SK-N-SH (cell line): ENCODE results near the gene NEU2.

Source experiments
- POLR2AphosphoS5 ChIP-seq: IDR thresholded peaks from 2 replicates; pipeline ENCODE4 v1.6.1; 2012; ENCODE audit warnings: low read depth, low read length
- TF ChIP-seq, protein P1 (sequence below): IDR thresholded peaks from 2 replicates; pipeline ENCODE4 v1.4.0; 2012; ENCODE audit warnings: low read depth, borderline replicate concordance

DNA sequence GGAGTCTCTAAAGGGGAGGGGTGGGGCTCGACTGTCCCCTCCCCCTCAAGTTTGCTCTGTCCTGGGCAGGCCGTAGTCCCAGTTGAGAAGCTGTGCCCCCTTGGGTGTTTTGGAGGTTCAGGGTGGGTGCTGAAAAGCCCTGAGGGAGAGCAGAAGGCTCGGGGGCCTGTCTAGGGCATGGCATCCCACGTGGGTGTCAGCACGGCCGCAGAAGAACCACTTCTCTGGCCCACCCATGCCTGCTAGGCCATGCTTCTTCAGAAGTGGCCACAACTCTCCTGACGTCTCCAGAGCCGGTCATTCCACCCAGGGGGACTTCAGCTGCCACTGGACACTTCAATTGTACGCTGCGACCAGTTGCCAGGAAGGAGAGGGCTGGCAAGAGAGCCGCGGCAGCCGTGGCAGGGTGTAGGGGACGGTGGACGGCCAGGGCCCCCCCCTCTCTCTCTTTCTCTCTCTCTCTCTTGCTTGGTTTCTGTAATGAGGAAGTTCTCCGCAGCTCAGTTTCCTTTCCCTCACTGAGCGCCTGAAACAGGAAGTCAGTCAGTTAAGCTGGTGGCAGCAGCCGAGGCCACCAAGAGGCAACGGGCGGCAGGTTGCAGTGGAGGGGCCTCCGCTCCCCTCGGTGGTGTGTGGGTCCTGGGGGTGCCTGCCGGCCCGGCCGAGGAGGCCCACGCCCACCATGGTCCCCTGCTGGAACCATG lies 27.5 kb downstream of the NEU2 start, which contains the start of gene INPP5D:
- TF ChIP-seq POLR2AphosphoS5: no peak
- TF ChIP-seq, protein P1, sequence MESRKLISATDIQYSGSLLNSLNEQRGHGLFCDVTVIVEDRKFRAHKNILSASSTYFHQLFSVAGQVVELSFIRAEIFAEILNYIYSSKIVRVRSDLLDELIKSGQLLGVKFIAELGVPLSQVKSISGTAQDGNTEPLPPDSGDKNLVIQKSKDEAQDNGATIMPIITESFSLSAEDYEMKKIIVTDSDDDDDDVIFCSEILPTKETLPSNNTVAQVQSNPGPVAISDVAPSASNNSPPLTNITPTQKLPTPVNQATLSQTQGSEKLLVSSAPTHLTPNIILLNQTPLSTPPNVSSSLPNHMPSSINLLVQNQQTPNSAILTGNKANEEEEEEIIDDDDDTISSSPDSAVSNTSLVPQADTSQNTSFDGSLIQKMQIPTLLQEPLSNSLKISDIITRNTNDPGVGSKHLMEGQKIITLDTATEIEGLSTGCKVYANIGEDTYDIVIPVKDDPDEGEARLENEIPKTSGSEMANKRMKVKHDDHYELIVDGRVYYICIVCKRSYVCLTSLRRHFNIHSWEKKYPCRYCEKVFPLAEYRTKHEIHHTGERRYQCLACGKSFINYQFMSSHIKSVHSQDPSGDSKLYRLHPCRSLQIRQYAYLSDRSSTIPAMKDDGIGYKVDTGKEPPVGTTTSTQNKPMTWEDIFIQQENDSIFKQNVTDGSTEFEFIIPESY: no peak
